ENCODE results near the gene PCDH1. TPM values are rescaled to one million over a fixed set of nuclear protein-coding genes. Genes with fewer than 3 reads are reported as not detected.

The PCDH1 gene
- total and polyA plus RNA-seq, 2 of the 8 experiments (the other 6 are each of a cell fraction or from before 2014, with no cell fraction given), result 101 to 102 TPM

- Histone ChIP-seq H3K23me2 (ENCODE audit: low read depth, low read length) (peaks cover 1% of the 10 kb centered on the region; the same call in 1 of the 2 replicates), H3K79me1 (ENCODE audit: low read depth, low read length) (no peaks in the 10 kb centered on the region), H2AK5ac (ENCODE audit: low read depth, low read length) (0 out of 2 replicates have a peak overlapping the region, but pooled peaks have one; percentile 14), H3K4me3 (ENCODE audit: extremely low read depth in 1 of 4, insufficient read depth in 2 of 4, low read depth in 3 of 4, low read length in 4 of 4) (no peak overlapping the region), H3K14ac (ENCODE audit: insufficient read length) (no peak overlapping the region), H3K79me2 (ENCODE audit: control insufficient read depth in 1 of 2, insufficient read depth in 2 of 2, low read length in 2 of 2) (no peaks in the 10 kb centered on the region), H3K36me3 (ENCODE audit: control insufficient read depth in 2 of 4, insufficient read depth in 4 of 4, low read length in 3 of 4) (no peaks in the 10 kb centered on the region), H4K91ac (replicated peaks; ENCODE audit: insufficient read length, low read length) (peak overlapping the region; percentile 18), H3K4ac (replicated peaks; ENCODE audit: insufficient read length, low read depth, low read length) (no peak overlapping the region), H3K23ac (ENCODE audit: insufficient read length) (no peak overlapping the region), H4K20me1 (replicated peaks in 1 of 2; ENCODE audit: control insufficient read depth in 1 of 2, insufficient read depth in 2 of 2, low read length in 2 of 2) (no peaks in the 10 kb centered on the region), H3K9me3 (ENCODE audit: insufficient read depth in 2 of 2, low read depth in 1 of 2, low read length in 1 of 2) (no peaks in the 10 kb centered on the region), H3K4me1 (replicated peaks in 1 of 4; ENCODE audit: control insufficient read depth in 3 of 4, insufficient read depth in 4 of 4, low read length in 3 of 4) (peaks cover 11 to 39% (median 17%) of the 10 kb centered on the region in 4 experiments), H2BK5ac (ENCODE audit: low read depth, low read length) (peak overlapping the region; percentile 14; the same call in 1 of the 2 replicates), H3K9ac (replicated peaks in 1 of 4; ENCODE audit: extremely low read depth in 1 of 4, low read depth in 3 of 4, low read length in 3 of 4) (no peak overlapping the region), H2BK120ac (replicated peaks; ENCODE audit: low read depth, low read length) (no peak overlapping the region), H3K18ac (ENCODE audit: extremely low read depth, low read length) (no peak overlapping the region), H3K56ac (replicated peaks; ENCODE audit: insufficient read length, low read depth, low read length) (no peak overlapping the region), H4K5ac (ENCODE audit: insufficient read length, low read depth, low read length) (no peak overlapping the region), H2BK12ac (ENCODE audit: low read depth, low read length) (peak overlapping the region; percentile 77; the same call in 1 of the 2 replicates), H2BK15ac (ENCODE audit: low read length) (peak overlapping the region; percentile 66; the same call in 1 of the 2 replicates), H3K27ac (ENCODE audit: low read depth, low read length) (no peak overlapping the region), H2BK20ac (ENCODE audit: low read length) (peak overlapping the region; percentile 68; the same call in 1 of the 2 replicates), H2AFZ (ENCODE audit: low read length) (no peak overlapping the region), H4K8ac (ENCODE audit: extremely low read depth, insufficient read depth, low read length) (no peak overlapping the region), H3K27me3 (replicated peaks in 1 of 4; ENCODE audit: control insufficient read depth in 3 of 4, extremely low read depth in 1 of 4, insufficient read depth in 3 of 4, low read length in 3 of 4) (no peaks in the 10 kb centered on the region; a peak in 1 of 7 replicates), H3K4me2 (ENCODE audit: insufficient read depth in 1 of 2, low read depth in 2 of 2, low read length in 2 of 2) (peak overlapping the region in 1 of 2 experiments; percentile 26; a peak in 1 of 4 replicates)
- 83% methylated on average over 10 of the region's 10 CpGs; no CpG with 5 or more reads in 1 of the 2 experiments for WGBS, 2 experiments (ENCODE audit: extremely low coverage in 1 of 2, insufficient coverage in 1 of 2, insufficient read length in 1 of 2, insufficient replicate concordance in 2 of 2, low coverage in 1 of 2, low lambda C conversion rate in 2 of 2, missing lambda C conversion rate in 1 of 2)
- DNase-seq (ENCODE audit: low read depth in 1 of 2, low spot score in 2 of 2) (no peak), FAIRE-seq (no peak)
- TF ChIP-seq YY1 (IDR thresholded peaks at IDR 0.05; ENCODE audit: low read depth, low read length) (no peak), BCL11A (IDR thresholded peaks at IDR 0.05; ENCODE audit: low read depth in 2 of 2, low read length in 2 of 2) (no peak), RBBP5 (IDR thresholded peaks at IDR 0.05; ENCODE audit: borderline replicate concordance, low read depth, low read length) (no peak)
- POLR2A ChIA-PET (ENCODE audit: partially characterized antibody), result interaction anchor here (0.7 to 4.3 kb wide), 8 partner anchors 10 to 99 kb away, joined by 3 to 18 read pairs (median 4); partner anchors contain the start of gene PCDH1
- CTCF ChIA-PET (ENCODE audit: partially characterized antibody), result interaction anchor here (0.7 to 20.5 kb wide), 16 partner anchors 9 to 147 kb away, joined by 3 to 345 read pairs (median 8); partner anchors contain the start of gene PCDH1
These were observed 72.2 kb downstream of the PCDH1 start for GRCh38 chr5:141805874-141806595.

Data from H1 (cell line).